ENCODE measurements around the gene DDC.
"Not testable (repeated sequence)": the region's sequence is repeated elsewhere in the genome, so short reads cannot be mapped to it uniquely, and the experiment has no call there.

Gene DDC

GRCh38 chr7:50555594-50556140, 9.5 kb downstream of the DDC start:
- DNase-seq (ENCODE audit: low read depth in 2 of 2): no peak

GRCh38 chr7:50554431-50555322, 10.5 kb downstream of the DDC start:
- DNase-seq (ENCODE audit: low read depth in 2 of 2): no peak

DNA sequence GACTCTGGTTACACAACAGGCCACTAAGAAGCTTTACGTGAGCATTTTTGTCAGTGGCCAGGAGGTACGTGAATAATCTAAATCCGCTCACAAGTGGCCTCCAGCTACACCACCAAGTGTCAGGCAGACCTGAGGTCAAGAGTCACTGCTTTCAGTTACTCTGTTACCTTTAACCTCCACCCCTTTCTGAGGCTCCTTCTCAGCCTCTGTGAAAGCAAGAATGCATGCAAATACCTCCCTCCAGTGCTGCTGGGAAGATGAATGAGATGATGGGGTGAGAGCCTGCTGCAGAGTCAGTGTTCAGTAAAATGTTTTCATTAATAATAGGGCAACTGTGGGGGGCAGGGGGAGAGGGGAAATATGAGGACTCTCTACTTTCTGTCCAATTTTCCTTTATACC, 11.2 kb downstream of the DDC start:
- no peak for DNase-seq (ENCODE audit: low read depth in 2 of 2)

- no peak for DNase-seq (ENCODE audit: low read depth in 2 of 2)
These were observed 12.3 kb downstream of the DDC start for GRCh38 chr7:50552921-50553320.

DNA sequence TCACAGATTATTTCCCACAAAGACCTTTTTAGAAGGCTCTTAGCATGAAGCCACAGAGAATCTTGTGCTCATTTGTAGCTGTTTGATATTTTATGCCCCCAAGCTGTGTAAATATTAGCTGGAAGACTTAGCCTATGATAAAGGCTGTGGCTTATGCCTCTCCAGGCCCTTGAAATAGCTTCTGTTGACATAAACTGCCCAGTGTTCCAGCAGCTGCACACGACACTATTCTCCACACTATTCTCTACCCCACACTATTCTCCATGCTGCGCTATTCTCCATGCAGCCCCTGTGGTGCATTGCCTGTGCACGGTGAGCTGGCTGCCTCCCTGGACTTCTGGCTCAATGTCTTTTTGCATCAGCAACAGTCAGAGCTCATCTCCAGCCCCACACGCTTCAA, 13.1 kb downstream of the DDC start:
- DNase-seq (ENCODE audit: low read depth in 2 of 2): no peak

- DNase-seq (ENCODE audit: low read depth in 2 of 2): not testable (repeated sequence)
These were observed 19.6 kb downstream of the DDC start for GRCh38 chr7:50545613-50546012.

- no peak for DNase-seq (ENCODE audit: low read depth in 2 of 2)
These were observed 20.2 kb downstream of the DDC start for GRCh38 chr7:50544992-50545391.

DNA sequence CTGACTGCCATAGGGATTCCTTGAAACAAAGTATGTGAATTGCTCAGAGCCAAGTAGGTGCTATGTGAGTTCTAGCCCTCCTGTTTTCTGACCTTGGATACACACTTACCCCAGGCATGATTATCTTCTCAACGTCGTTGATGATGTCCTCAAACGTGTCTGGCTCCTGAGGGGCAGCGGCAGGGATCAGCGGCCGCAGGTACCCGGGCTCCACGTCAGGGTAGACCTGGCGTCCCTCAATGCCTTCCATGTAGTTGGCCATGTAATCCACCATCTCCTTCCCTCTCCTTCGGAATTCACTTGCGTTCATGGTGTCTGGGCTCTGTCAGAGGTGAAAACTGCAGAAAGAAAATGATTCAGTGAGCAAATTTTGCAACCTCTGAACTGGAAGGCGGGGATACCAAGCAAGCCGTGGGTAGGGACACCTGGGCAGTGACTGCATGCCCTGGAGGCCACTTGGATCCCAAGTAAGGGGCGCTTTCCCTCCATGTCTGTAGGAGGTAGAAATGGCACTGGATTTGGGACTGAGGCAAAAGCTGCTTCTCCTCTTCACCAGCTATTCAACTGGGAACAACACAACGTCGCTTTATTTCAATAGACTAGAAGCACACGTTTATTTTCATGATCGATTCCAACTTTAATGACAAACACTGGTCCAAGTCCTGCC, 21.3 kb downstream of the DDC start:
- DNase-seq (ENCODE audit: low read depth in 2 of 2): no peak

DNA sequence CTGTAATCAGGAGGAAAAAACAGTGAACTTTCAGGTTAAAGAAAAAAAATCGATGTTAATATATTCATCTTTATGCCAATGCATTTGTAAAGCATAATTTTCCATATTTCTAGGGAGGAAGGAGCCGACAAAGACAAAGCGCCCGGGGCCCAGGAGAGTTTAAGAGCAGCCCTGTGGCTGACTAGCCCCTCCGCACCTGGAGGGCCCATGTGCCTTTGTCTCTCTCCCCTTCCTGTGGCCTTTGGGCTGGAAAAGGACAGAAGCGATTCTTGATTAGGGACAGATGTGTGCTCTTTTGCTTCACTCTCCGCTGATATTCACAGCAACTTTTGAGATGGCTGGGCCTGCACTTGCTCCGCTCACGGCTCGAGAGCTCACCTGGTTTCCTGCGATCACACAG, 23.1 kb downstream of the DDC start:
- DNase-seq (ENCODE audit: low read depth in 2 of 2): no peak

DNA sequence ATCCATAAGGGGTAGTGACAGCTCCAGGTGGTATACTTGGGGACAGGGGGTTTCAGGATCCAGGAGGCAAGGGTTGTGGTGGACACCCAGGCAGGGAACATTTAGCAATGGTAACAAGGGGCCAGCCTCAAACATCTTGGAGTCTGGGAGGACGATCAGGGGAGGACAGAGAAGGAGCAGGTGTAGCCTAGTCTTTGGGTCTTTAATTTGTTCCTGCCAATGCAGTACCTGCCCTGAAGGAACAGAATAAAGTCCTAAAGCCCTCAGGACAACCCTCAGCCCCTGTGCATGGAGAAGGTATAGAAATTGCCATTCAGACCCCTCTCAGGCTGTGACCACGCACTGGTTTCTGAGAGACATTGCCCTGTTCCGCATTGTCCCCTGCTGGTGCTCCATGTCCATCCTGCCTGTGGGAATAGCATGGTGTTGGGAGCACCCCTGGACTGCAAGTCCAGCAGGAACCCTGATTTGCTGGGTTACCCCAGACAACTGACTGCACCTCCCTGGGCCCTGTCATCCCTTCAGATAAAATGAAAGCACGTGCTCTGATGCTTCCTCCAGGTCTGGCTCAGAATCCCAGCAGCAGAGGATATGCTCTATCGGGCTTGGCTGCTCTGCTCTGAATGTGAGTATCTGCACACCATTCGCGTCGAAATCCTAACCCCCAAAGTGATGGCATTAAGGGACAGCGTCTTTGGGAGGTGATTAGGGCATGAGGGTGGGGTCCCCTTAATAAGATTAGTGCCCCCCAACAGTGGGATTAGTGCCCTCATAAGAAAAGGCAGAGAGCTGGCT, 24.2 kb downstream of the DDC start:
- DNase-seq (ENCODE audit: low read depth in 2 of 2): no peak

GRCh38 chr7:50539725-50540124, 25.5 kb downstream of the DDC start:
- DNase-seq (ENCODE audit: low read depth in 2 of 2): no peak

GRCh38 chr7:50538478-50538877, 26.7 kb downstream of the DDC start:
- no peak for DNase-seq (ENCODE audit: low read depth in 2 of 2)

DNA sequence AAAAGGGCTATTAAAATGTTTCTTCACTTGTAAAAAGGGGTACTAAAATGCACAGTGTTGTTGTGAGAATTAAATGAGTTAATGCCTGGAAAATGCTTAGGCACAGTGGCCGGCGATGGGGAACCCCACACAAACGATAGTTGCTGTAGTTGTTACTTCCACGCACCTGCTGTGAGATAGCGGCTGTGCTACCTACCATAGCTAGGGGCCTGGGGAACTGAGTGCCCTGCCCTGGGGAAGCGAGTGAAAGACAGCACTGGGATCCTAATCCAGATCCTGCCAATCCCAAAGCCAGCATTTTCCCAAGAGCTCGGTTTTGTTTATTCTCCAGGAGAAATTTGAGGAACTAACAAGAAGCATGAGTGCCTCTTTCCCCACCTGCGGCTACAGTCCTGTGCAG, 27.8 kb downstream of the DDC start:
- DNase-seq (ENCODE audit: low read depth in 2 of 2): no peak

DNA sequence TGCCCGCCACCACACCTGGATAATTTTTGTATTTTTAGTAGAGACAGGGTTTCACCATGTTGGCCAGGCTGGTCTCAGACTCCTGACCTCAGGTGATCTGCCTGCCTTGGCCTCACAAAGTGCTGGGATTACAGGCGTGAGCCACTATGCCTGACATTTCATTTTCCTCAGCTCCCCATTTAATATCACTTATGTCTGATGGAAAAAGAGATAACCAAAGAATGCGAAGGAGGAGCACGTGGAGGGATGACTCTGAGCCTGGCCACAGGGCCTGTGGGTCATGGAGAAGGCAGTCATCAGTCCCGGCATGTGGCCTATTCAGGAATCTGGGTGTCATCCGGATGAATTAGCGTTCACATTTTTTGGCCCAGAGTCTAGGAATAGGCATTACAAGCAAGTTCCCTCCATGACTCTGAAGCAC, 29.9 kb downstream of the DDC start:
- not testable (repeated sequence) for DNase-seq (ENCODE audit: low read depth in 2 of 2)

- no peak for DNase-seq (ENCODE audit: low read depth in 2 of 2)
These were observed 30.4 kb downstream of the DDC start for GRCh38 chr7:50534690-50535290.

GRCh38 chr7:50533866-50534265, 31.3 kb downstream of the DDC start:
- no peak for DNase-seq (ENCODE audit: low read depth in 2 of 2)

GRCh38 chr7:50531928-50532327, 33.3 kb downstream of the DDC start:
- no peak for DNase-seq (ENCODE audit: low read depth in 2 of 2)

GRCh38 chr7:50531401-50531911, 33.7 kb downstream of the DDC start:
- DNase-seq (ENCODE audit: low read depth in 2 of 2): no peak

GRCh38 chr7:50530766-50531165, 34.4 kb downstream of the DDC start:
- no peak for DNase-seq (ENCODE audit: low read depth in 2 of 2)

- no peak for DNase-seq (ENCODE audit: low read depth in 2 of 2)
These were observed 35.9 kb downstream of the DDC start for GRCh38 chr7:50529093-50529862.

All from activated CD8-positive, alpha-beta memory T cell treated with anti-CD3 and anti-CD28 coated beads for 4 hours (primary cell).